Upper lobe of right lung (tissue), 1 donor: Measurements from ENCODE around the gene NFAM1. TPM values are rescaled to one million over a fixed set of nuclear protein-coding genes. Genes with fewer than 3 reads are reported as not detected.

Experiments
- ATAC-seq: fragments of 200-7000 bp; cut with Tn5 transposase; one replicate; pipeline ENCODE4 v1.9.1; 2020; ENCODE audit warnings: mild to moderate bottlenecking, moderate library complexity
- DNase-seq: peaks from one replicate; pipeline ENCODE4 v3.0.0-alpha.2; 2020
- H3K27ac ChIP-seq: fragments of 200-600 bp; one replicate; pipeline ENCODE4 v1.8.0; 2022
- H3K27me3 ChIP-seq: fragments of 200-600 bp; one replicate; pipeline ENCODE4 v1.8.0; 2022; ENCODE audit warnings: mild to moderate bottlenecking
- H3K36me3 ChIP-seq: fragments of 200-600 bp; one replicate; pipeline ENCODE4 v1.8.0; 2022
- H3K4me1 ChIP-seq: fragments of 200-600 bp; one replicate; pipeline ENCODE4 v1.8.0; 2022
- H3K4me3 ChIP-seq: fragments of 200-600 bp; one replicate; pipeline ENCODE4 v1.8.0; 2022; ENCODE audit warnings: mild to moderate bottlenecking
- H3K9me3 ChIP-seq: fragments of 200-600 bp; one replicate; pipeline ENCODE4 v1.8.0; 2022
- intact Hi-C: fragments of 100-400 bp; cut with DNase I; formaldehyde crosslinking; loops from one replicate; pipeline ENCODE4 v1.11.0; 2022
- total RNA-seq: library from RNA; stranded (reverse); fragmentation: NEBNext Ultra II Directional; extraction: Animal tissue kit (Norgen Biotek cat#: 25700); gene quantifications from one replicate; pipeline ENCODE4 v1.2.1, GENCODE V29; 2021
- TF ChIP-seq, protein P1 (sequence below): fragments of 200-600 bp; IDR thresholded peaks from one replicate; pipeline ENCODE4 v1.8.0; 2022; ENCODE audit warnings: antibody characterized with exemption
- donor health status: DM: no; HTN: yes; CAD: no; lungs with severe emphysema.

NFAM1 gene
- total RNA-seq, 1 donor from 2014 or later, result 12.6 TPM

DNA sequence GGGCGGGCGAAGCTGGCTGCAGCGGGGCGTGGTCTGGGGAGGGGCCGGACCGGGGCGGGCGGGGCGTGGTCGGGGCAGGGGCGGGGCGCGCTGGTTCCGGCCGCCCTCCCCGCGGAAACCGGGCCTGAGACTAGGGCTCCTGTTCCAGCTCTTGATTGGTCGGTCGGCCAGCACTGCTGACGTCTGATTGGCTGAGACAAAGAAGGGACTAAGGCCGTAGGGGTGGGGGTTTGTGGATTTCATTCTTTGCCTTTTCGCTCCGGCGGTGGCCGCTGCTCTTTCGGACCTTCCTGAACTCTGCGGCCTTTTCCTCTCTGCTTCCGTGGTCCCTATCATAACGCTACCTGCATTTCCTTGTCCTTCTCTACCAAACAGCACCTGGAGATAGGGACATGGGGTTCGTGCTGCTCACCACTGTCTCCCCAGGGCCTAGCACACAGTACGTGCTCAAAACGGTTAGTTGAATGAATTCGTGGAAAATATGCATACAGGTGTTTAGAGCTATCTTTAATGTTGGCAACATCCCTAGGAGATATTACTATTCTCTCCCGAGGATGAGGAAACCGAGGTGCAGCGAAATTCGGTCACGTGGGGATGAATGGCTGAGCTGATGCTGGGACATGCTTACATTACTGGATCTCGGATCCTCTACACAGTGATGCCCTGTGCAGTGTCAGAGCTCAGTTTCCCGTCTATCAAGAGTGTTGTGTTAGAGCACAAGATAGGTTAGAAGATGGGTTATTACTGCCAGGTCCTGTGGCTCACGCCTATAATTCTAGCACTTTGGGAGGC, 62.8 kb downstream of the NFAM1 start:
- peak; percentile 98 for ATAC-seq

DNA sequence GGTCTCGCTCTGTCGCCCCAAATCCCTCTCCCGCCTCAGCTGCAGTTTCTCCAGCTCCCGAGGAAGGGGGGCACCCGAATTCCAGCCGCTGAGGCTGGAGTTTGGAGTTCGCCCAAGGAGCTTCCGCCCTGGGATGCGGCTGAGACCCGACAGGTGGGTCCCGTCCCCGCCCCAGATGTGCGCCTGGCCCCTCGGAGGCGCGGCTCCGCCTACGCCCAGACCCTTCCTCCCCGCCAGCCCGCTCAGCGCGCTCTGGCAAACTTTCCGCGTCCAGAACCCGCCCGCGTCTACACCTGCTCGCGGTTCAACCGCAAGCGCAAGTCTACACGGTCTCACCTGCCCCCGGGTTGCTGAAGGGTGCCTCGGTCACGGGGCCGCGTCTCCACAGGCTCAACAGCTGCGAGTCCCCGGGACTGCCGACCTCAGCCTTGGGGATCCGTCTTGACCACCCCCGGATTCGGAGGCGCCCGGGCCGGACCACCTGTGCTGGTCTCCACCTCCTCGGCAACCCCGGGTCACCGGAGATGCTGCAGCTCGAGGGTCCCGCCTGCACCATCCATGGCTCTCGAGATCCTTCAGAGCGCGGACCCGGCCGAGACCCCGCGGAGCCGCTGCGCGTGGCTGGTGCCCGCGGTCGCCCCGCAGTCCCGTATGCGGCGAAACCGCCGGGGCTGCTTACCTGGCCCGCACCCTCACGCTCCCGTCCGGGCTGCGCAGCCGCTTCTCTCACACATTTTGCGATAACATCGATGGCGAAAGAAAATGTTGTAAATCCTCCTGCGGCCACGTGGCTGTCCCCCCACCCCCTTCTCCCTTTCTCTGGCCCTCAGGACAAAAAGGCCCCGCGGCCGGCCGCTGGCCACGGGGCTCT, 63.6 kb downstream of the NFAM1 start:
- TF ChIP-seq, protein P1, sequence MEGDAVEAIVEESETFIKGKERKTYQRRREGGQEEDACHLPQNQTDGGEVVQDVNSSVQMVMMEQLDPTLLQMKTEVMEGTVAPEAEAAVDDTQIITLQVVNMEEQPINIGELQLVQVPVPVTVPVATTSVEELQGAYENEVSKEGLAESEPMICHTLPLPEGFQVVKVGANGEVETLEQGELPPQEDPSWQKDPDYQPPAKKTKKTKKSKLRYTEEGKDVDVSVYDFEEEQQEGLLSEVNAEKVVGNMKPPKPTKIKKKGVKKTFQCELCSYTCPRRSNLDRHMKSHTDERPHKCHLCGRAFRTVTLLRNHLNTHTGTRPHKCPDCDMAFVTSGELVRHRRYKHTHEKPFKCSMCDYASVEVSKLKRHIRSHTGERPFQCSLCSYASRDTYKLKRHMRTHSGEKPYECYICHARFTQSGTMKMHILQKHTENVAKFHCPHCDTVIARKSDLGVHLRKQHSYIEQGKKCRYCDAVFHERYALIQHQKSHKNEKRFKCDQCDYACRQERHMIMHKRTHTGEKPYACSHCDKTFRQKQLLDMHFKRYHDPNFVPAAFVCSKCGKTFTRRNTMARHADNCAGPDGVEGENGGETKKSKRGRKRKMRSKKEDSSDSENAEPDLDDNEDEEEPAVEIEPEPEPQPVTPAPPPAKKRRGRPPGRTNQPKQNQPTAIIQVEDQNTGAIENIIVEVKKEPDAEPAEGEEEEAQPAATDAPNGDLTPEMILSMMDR, result no peak
- ATAC-seq (peak; percentile 2), DNase-seq (no peak)
- peaks cover 18% of the 10 kb centered on the region for H3K4me1 ChIP-seq
- no peaks in the 10 kb centered on the region for H3K36me3 ChIP-seq
- no peak overlapping the region for H3K27ac ChIP-seq
- H3K4me3 ChIP-seq, result peak overlapping the region; percentile 63
- H3K9me3 ChIP-seq, result no peaks in the 10 kb centered on the region
- H3K27me3 ChIP-seq, result peaks cover 13% of the 10 kb centered on the region
- intact Hi-C loops, result no loop called here

More for the DNA sequence above, 62.8 kb downstream of the NFAM1 start:
- no peak overlapping the region for H3K27ac ChIP-seq
- peak; percentile 93 for DNase-seq
- intact Hi-C loops, result no loop called here
- no peaks in the 10 kb centered on the region for H3K9me3 ChIP-seq
- H3K27me3 ChIP-seq, result peaks cover 13% of the 10 kb centered on the region
- H3K36me3 ChIP-seq, result no peaks in the 10 kb centered on the region
- peak overlapping the region; percentile 63 for H3K4me3 ChIP-seq
- TF ChIP-seq, protein P1, result no peak
- H3K4me1 ChIP-seq, result peaks cover 18% of the 10 kb centered on the region

DNA sequence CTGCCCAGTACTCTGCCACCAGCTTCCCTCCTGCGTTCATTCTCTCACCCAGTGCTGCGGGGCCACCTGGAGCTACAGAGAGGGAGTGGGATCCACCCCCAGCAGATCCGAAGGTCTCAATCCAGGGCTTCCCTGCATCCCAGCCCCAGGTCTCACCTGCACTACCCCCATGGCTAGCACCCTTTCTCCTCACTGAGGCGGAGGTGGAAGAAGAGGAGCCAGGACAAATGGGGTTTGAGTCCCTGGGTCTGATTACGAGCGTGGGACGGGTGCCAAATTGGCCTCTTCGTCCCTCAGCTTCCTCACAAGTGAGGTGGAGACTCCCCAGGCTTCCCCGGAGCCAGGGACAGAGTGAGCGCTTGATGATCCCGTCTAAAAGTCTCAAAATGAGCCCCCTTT, 64.2 kb downstream of the NFAM1 start:
- Histone ChIP-seq H3K27me3 (peaks cover 13% of the 10 kb centered on the region), H3K9me3 (no peaks in the 10 kb centered on the region), H3K4me3 (peak overlapping the region; percentile 63), H3K36me3 (no peaks in the 10 kb centered on the region), H3K27ac (no peak overlapping the region), H3K4me1 (peaks cover 18% of the 10 kb centered on the region)
- DNase-seq, result no peak
- TF ChIP-seq, protein P1, result no peak
- no peak for ATAC-seq
- intact Hi-C loops, result no loop called here

DNA sequence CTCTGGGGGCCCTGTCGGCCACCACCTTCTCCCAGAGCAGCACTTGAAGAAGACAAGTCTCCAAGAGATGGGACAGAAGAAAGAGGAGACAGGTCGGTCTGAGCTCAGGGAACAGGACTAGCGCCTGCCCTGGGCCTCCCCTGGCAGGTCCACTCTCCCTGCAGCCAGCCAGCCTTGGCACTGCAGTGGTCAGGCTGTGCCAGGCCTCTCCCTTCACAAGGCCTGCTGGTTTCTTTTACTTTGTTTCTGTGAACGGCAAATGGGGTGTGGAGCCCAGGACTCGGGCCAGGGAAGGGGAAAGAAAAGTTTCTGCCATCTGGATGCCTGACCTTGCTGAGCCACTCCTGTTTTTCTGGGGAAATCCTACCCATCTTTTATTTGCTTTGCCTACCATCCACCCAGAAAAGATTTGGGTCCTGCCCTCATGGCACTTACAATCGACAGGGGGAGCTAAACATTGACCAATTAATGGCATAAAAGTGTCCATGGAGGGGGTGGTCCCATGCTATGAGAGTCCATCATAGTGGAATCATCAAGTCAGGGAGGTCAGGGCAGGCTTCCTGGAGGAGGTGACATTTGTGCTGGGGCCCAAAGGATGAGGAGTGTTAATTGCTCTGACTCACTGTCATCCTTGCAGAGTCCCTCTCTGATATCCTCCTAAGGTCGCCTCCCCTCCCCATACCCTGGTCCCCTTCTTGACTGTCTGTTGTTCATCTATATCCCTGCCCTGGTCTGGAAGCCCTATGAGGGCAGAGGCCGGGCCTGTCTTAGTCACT, 65.2 kb downstream of the NFAM1 start:
- ATAC-seq (no peak), DNase-seq (no peak)
- intact Hi-C loops, result no loop called here
- peaks cover 18% of the 10 kb centered on the region for H3K4me1 ChIP-seq
- TF ChIP-seq, protein P1, result no peak
- H3K9me3 ChIP-seq, result no peaks in the 10 kb centered on the region
- H3K27me3 ChIP-seq, result peaks cover 13% of the 10 kb centered on the region
- H3K27ac ChIP-seq, result no peak overlapping the region
- H3K36me3 ChIP-seq, result no peaks in the 10 kb centered on the region
- H3K4me3 ChIP-seq, result no peak overlapping the region

DNA sequence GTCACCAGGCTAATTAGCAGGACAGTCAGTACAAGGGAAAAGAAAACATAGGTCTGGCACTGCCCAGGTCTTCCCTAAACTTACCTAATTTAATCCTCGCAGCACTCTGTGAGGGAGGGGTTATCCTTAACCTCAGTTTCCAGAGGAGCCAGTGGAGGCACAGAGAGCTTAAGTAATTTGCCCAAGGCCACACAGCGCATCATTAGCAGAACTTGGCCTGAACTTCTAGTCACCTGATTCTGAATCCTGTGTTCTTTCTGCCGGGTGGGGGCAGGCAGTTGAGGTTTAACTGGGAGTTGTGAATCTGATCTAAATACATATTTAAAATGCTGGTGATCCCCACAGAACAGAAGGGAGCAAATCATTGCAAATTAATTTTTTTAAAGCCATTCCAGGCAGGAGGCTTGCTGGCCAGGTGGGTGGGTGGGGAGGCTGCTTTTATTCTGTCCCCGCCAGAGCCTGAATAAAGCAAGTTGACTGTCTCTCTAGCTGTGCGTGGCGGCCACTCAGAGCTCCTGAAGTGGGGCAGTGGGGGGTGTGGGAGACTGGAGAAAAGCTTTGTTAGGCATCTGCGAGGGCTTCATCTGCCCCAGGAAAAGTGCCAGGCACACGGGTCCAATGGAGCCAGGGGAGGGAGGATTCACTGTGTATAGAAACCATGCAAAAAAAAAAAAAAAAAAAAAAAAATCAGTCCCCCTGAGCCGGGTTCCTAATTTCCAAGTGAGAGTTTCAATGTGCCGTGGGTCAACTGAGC, 66.1 kb downstream of the NFAM1 start:
- Histone ChIP-seq H3K4me1 (peaks cover 18% of the 10 kb centered on the region), H3K4me3 (no peak overlapping the region), H3K27me3 (peaks cover 13% of the 10 kb centered on the region), H3K36me3 (no peaks in the 10 kb centered on the region), H3K27ac (no peak overlapping the region), H3K9me3 (no peaks in the 10 kb centered on the region)
- TF ChIP-seq, protein P1, result no peak
- ATAC-seq (no peak), DNase-seq (no peak)
- intact Hi-C loops, result no loop called here
